T47D (cell line): ENCODE data around the gene FBXL20.
"Not testable (repeated sequence)": the region's sequence is repeated elsewhere in the genome, so short reads cannot be mapped to it uniquely, and the experiment has no call there.

ENCODE experiments used
- DNase-seq, 2 experiments: peaks; one replicate each; pipeline versions ENCODE4 v3.0.0 to v3.0.0-alpha.2; 2011 to 2012; ENCODE audit warnings: low read depth in 1 of 2, low spot score in 1 of 2
- JUND ChIP-seq: IDR thresholded peaks from 2 replicates; pipeline ENCODE4 v1.6.1; 2012; ENCODE audit warnings: low read depth
- in situ Hi-C: cut with HindIII; loops from 2 replicates; pipeline ENCODE4 v1.10.0; 2016; ENCODE audit warnings: low sequenced_read_pairs, low pct_unique_long_range_greater_than_20kb

The FBXL20 gene

GRCh38 chr17:39284685-39285084, 116.7 kb downstream of the FBXL20 start:
- TF ChIP-seq JUND = no peak
- DNase-seq = no peak
- in situ Hi-C loops = no loop called here

- in situ Hi-C loops = no loop called here
- no peak for TF ChIP-seq JUND
- DNase-seq = no peak
These were observed 117.5 kb downstream of the FBXL20 start for GRCh38 chr17:39283896-39284295.

GRCh38 chr17:39283098-39283497, 118.3 kb downstream of the FBXL20 start:
- in situ Hi-C loops = no loop called here
- no peak for DNase-seq
- no peak for TF ChIP-seq JUND

GRCh38 chr17:39281806-39282205, 119.6 kb downstream of the FBXL20 start:
- TF ChIP-seq JUND = no peak
- in situ Hi-C loops = no loop called here
- DNase-seq = no peak

- in situ Hi-C loops, DNase-seq: not testable (repeated sequence)
These were observed 123.2 kb downstream of the FBXL20 start for GRCh38 chr17:39278246-39278645.

- DNase-seq = no peak
- in situ Hi-C loops = no loop called here
- TF ChIP-seq JUND = no peak
These were observed 124.3 kb downstream of the FBXL20 start for GRCh38 chr17:39277110-39277509.

GRCh38 chr17:39276113-39276512, 125.3 kb downstream of the FBXL20 start:
- in situ Hi-C loops = no loop called here
- TF ChIP-seq JUND = no peak
- no peak for DNase-seq

- no peak for TF ChIP-seq JUND
- DNase-seq = no peak
- in situ Hi-C loops = no loop called here
These were observed 129.9 kb downstream of the FBXL20 start for GRCh38 chr17:39271546-39271945.

GRCh38 chr17:39270923-39271322, 130.5 kb downstream of the FBXL20 start:
- in situ Hi-C loops = no loop called here
- no peak for TF ChIP-seq JUND
- DNase-seq = peak in 1 of 2 experiments; percentile 39

GRCh38 chr17:39264119-39264518, 137.3 kb downstream of the FBXL20 start:
- in situ Hi-C loops = no loop called here

GRCh38 chr17:39261286-39261685, 140.1 kb downstream of the FBXL20 start:
- no peak for DNase-seq
- in situ Hi-C loops = no loop called here
- no peak for TF ChIP-seq JUND

More at GRCh38 chr17:39264119-39264518, 137.3 kb downstream of the FBXL20 start:
- no peak for TF ChIP-seq JUND
- DNase-seq = no peak

GRCh38 chr17:39252788-39253460, 148.5 kb downstream of the FBXL20 start:
- no peak for DNase-seq
- no peak for TF ChIP-seq JUND
- in situ Hi-C loops = no loop called here

- no peak for DNase-seq
- TF ChIP-seq JUND = no peak
- in situ Hi-C loops = no loop called here
These were observed 149.4 kb downstream of the FBXL20 start for GRCh38 chr17:39251997-39252396.

- DNase-seq, in situ Hi-C loops: not testable (repeated sequence)
These were observed 151.3 kb downstream of the FBXL20 start for GRCh38 chr17:39250076-39250475.
